RPMI7951 (cell line): ENCODE data around the gene SP140L. TPM values are rescaled to one million over a fixed set of nuclear protein-coding genes. Genes with fewer than 3 reads are reported as not detected.
"Not testable (repeated sequence)": the region's sequence is repeated elsewhere in the genome, so short reads cannot be mapped to it uniquely, and the experiment has no call there.

Experiments
- DNase-seq: peaks from one replicate; pipeline ENCODE4 v3.0.0-alpha.2; 2012; ENCODE audit warnings: low read depth
- total RNA-seq: library from RNA; depleted of rRNA; stranded (reverse); fragments of >200 nt; shearing (Covaris generic); gene quantifications from 2 replicates; pipeline ENCODE4 v1.2.3, GENCODE V29; 2014

Gene SP140L
- total RNA-seq, 1 experiment from 2014 or later: 15.1 TPM

- DNase-seq: peak; percentile 84
Observed at GRCh38 chr2:230418341-230419016, 91.5 kb downstream of the SP140L start.

GRCh38 chr2:230419181-230419580 lies 92.2 kb downstream of the SP140L start:
- DNase-seq: no peak

- DNase-seq: no peak
Observed at GRCh38 chr2:230422149-230422548, 95.2 kb downstream of the SP140L start.

GRCh38 chr2:230423851-230424458 lies 97.0 kb downstream of the SP140L start:
- DNase-seq: no peak

- no peak for DNase-seq
Observed at GRCh38 chr2:230425377-230425776, 98.4 kb downstream of the SP140L start.

- no peak for DNase-seq
Observed at GRCh38 chr2:230429513-230429912, 102.5 kb downstream of the SP140L start.

GRCh38 chr2:230430957-230431910 lies 104.2 kb downstream of the SP140L start:
- no peak for DNase-seq

GRCh38 chr2:230434677-230435324 lies 107.8 kb downstream of the SP140L start:
- DNase-seq: no peak

GRCh38 chr2:230435431-230435830 lies 108.4 kb downstream of the SP140L start:
- no peak for DNase-seq

- DNase-seq: not testable (repeated sequence)
Observed at GRCh38 chr2:230439121-230439520, 112.1 kb downstream of the SP140L start.

GRCh38 chr2:230439590-230439989 lies 112.6 kb downstream of the SP140L start:
- no peak for DNase-seq

- peak; percentile 69 for DNase-seq
Observed at GRCh38 chr2:230441227-230441897, 114.4 kb downstream of the SP140L start.

GRCh38 chr2:230443541-230443940 lies 116.5 kb downstream of the SP140L start:
- DNase-seq: peak; percentile 84

- DNase-seq: no peak
Observed at GRCh38 chr2:230444832-230445231, 117.8 kb downstream of the SP140L start.

- no peak for DNase-seq
Observed at GRCh38 chr2:230447036-230447435, 120.0 kb downstream of the SP140L start.

GRCh38 chr2:230447455-230448451 lies 120.8 kb downstream of the SP140L start:
- no peak for DNase-seq

GRCh38 chr2:230449901-230450467 lies 123.0 kb downstream of the SP140L start:
- no peak for DNase-seq

- no peak for DNase-seq
Observed at GRCh38 chr2:230453006-230453405, 126.0 kb downstream of the SP140L start.
